ENCODE results near the gene CHST8.

The CHST8 gene

GRCh38 chr19:33797802-33798671 lies 176.3 kb downstream of the CHST8 start:
- peak in 1 of 2 donors; percentile 24 for DNase-seq

DNA sequence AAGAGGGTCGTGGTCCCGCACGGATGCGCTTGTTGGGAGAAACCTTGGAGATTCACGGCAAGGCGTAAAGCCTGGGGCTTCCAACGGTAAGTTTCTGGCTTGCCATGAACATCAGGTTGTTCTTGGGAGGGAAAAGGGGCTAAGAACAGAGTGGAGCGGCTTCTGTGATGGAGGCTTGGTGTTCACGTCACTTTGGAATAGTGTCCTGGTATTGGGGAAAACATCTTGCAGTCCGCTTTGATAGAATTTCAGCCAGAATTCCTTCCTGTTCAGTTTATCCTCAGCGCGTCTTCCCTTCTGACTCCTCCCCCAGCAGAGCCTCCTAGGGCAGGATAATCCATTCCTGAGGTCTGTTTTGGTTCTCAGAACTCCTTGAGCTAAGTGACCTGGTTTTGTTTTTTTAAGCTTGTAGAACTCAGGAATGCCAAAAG lies 176.9 kb downstream of the CHST8 start:
- no peak for DNase-seq

DNA sequence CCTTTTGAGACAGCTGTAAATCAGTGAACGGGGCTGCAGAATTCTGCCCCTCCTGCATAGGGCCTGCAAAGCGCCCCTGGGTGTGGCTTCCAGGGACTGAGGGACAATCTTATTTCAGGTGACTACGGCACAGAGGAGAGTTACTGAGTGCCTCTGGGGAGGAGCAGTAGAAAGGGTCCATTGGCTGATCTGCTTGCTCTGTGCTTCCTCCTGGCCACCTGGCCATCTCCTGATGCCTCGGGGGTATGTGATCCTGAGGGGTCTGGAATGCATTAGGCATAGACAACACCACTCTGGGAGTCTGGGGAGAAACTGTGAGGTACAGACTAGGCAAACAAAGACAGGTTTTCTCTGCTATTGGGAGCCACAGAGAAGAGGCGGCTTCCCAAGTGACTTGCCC lies 177.7 kb downstream of the CHST8 start:
- no peak for DNase-seq

DNA sequence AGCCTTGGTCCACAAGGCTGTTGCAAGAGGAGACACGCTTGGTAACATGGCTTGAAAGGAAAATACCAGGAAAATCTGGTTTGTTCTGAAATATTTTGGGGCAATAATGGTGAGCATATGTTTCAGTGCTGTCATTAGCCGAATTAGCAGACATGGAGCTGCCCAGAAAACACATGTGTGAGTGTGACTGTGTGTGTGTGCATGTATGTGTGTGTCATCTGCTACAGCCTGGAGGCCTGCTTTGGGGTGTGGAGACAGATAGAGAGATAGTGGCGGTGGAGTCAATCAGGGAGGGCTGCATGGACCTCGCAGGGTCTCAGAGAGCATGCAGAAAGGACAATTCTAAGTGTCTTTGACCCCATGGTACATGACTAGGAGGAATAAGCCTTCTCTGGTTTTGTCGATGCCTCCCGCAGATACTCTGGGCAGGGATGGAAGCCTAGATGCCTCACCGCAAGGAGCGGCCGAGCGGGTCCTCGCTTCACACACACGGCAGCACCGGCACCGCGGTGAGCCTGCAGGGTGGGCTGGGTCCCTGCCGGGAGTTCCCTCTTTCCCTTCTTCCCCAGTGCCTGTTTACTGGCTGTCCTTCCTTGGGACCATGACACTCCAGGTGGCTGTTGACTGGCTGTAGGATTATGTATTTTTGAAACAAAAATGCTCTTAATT lies 178.4 kb downstream of the CHST8 start:
- DNase-seq, result no peak

DNA sequence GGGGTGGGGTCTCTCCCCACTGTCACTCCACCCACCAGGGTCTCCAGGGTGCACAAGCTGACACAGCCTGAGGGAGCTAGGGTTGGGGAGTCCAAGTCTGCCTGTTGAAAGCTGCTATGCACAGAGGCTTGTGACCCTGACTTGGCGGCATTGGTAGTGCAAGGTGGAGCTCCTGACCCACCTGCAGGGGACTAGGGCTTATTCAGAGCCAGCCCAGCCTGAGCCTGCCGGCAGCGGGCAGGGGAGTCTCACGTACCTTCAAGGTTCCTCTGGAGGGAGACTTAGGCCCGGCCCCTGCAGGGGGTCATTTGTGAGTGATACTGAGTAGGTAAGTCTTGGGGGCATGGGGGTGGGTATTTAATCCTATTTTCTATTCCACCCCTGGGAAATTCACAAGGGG lies 179.7 kb downstream of the CHST8 start:
- no peak for DNase-seq

DNA sequence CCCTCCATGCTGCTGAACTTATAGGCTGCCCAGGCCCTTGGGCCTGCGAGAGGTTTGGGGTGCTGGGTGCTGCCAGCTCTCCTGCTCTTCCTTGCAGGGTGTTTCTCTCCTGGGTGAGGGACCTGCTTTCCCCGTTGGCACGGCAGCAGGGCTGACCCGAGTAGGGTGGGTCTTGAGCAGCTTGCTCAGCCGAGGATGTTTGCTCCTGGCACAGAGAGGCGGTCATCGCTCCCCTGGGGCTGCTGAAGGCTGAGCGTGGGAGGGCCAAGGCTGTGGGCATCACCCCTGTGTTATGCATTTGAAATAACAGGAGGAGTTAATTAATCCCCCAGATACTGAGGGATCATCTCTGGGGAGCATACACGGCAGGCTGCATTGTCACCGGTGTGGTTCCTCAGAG lies 180.2 kb downstream of the CHST8 start:
- DNase-seq, result no peak

DNA sequence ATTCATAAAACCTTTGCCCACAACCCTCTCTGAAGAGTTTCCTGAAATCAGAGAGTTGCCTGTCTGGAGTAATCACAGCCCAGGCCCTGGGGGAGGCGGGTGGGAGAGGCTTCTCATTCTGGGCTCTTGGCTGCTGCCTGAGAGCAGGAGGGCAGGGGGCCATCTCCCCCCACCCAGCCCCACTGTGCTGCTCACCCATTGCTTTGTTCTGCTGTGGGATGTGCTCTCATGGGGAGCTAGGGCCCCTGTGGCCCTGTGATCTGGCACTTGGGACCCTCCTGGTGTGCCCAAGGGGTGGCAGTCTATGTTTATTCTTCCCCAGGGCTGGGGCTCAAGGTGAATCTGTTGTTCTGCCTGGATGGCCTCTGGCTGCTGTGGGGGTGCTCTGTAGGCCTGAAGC lies 181.0 kb downstream of the CHST8 start:
- no peak for DNase-seq

GRCh38 chr19:33803383-33803782 lies 181.6 kb downstream of the CHST8 start:
- no peak for DNase-seq

DNA sequence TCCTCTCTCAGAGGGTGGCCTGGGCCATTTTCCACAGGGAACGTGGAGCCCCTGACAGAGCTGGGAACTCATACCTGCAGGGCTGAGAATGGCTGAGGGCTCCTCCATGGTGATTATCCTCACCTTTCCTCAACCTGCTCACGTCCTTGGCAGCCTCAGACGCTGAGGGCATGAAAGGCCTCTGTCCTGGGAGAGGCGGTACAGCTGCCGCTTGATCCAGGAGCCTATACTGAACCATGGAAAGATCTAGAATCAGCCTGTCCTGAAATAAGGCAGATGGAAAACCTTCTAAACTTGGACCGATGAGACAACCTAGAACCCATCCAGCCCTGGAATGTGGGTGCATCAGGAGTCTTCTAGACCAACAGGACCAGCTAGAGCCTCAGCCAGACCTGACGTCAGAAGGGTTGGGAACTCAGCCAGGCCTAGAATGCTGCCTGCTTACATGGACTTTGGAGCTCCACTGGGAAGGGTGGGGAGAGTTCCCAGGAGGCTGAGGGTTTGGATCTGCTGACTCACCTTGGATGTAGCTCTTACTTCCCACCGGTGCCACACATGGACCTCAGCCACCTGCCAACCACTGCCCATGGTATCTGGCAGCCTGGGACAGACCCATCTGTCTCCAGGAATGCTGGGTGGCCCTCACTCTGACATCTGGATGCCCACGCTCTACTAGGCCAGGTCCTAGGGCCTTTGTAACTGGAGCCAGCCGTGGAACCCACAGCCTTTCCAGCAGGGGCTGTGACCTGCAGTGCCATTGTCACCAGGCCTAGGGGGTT lies 182.5 kb downstream of the CHST8 start:
- no peak for DNase-seq

DNA sequence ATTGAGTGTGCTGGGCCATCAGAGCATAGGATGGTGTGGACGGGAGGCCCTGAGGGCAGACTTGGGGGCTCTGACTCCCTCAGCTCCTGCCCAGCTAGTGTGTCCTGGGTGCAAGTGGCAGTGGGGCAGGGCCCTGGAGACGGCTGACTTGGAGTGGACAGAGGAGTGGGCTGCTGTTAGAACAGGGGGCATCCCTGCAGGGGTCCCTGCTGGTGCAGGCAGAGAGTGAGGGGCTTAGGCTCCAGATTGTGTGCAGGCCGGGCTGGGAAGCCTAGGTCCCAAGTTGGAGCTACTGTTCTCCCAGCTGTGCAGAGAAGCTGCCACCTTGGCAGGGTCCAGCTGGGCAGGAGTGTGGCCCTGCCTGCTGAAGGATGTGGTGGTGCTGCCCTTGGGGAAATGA lies 183.6 kb downstream of the CHST8 start:
- DNase-seq, result no peak

DNA sequence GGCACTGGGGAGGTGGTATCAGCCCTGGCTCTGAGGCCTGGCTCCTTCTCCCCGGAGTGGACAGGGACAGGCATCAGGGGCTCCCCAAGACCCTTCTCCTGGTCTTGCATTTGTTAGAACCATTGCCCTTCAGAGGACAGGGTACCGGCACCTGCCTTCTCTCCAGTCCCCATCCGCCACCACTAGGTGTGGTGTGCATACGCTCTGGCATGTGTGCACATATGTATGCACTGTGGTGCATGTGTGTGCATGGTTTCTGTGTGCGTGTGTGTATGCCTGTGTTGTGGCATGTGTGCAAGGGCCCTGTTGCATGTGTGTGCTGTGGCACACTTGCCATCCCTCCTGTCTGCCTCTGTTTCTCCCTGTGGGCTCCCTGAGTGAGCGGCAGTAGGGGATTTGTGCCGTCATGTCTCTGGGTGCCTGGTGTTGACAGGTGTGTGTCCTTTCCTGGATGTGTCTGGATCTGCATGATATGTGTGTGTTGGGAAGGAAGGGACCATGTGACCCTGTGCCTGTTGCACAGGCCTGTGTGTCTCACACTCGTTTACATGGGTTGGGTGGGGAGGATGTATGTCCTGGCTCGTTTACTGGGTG lies 184.2 kb downstream of the CHST8 start:
- no peak for DNase-seq

GRCh38 chr19:33806434-33806881 lies 184.7 kb downstream of the CHST8 start:
- no peak for DNase-seq

- no peak for DNase-seq
These were observed 186.6 kb downstream of the CHST8 start for GRCh38 chr19:33808399-33808798.

DNA sequence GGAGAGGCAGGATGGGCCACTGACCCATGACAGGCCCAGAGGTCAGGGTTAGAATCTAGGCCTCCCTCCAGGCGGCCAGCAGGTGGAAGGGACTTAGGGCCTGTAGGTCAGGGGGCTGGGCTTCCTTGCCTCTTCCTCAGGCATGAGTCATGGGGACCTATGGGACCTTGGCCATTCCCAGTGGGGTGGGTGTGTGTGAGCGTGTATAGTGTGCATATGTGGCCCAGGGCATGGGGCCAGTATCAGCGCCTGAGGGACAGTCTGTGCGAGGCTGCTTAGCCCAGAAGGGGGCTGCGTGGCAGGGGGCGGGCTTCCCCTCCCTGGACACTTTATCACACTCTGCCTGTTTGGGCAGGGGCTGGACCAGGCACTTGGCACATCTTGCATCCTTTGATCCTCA lies 188.2 kb downstream of the CHST8 start:
- no peak for DNase-seq

GRCh38 chr19:33810821-33811220 lies 189.1 kb downstream of the CHST8 start:
- no peak for DNase-seq

DNA sequence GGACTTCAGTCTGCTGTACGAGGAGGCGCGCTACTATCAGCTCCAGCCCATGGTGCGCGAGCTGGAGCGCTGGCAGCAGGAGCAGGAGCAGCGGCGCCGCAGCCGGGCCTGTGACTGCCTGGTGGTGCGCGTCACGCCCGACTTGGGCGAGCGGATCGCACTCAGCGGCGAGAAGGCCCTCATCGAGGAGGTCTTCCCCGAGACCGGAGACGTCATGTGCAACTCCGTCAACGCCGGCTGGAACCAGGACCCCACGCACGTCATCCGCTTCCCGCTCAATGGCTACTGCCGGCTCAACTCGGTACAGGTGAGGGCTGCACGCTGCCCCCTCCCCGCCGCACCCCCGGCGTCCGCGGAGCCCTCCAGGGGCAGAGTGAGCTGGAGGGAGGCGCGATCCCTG lies 189.5 kb downstream of the CHST8 start:
- no peak for DNase-seq

DNA sequence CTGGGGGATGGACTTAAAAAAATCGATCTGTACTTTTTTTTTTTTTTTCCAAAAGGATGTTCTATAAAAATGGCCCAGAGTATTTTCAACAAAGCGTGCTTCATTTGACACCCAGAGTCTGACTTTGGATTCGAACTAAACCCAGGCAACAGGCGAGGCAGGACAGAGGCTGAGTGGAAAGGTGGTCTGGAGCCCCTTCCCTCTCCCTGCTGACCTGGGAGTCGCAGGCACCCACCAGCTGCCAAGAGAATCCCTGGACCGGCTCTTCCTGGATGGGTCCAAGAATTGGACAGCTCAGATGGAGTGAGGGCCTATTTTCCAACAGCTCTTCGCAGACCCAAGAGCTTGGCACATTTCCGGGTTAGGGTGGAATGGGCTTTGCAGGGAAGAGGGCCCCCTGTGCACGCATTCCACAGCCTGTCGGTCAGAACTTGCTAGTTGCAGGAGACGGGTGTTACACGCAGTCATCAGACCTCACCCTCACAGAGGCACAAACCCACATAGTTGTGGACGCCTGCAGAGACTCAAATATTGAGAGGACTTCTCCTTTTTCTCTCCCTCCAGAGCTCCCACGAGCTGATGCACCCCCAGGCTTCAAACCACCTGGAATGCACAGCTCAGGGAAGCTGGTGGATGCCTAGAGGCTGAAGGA lies 190.1 kb downstream of the CHST8 start:
- DNase-seq, result no peak

DNA sequence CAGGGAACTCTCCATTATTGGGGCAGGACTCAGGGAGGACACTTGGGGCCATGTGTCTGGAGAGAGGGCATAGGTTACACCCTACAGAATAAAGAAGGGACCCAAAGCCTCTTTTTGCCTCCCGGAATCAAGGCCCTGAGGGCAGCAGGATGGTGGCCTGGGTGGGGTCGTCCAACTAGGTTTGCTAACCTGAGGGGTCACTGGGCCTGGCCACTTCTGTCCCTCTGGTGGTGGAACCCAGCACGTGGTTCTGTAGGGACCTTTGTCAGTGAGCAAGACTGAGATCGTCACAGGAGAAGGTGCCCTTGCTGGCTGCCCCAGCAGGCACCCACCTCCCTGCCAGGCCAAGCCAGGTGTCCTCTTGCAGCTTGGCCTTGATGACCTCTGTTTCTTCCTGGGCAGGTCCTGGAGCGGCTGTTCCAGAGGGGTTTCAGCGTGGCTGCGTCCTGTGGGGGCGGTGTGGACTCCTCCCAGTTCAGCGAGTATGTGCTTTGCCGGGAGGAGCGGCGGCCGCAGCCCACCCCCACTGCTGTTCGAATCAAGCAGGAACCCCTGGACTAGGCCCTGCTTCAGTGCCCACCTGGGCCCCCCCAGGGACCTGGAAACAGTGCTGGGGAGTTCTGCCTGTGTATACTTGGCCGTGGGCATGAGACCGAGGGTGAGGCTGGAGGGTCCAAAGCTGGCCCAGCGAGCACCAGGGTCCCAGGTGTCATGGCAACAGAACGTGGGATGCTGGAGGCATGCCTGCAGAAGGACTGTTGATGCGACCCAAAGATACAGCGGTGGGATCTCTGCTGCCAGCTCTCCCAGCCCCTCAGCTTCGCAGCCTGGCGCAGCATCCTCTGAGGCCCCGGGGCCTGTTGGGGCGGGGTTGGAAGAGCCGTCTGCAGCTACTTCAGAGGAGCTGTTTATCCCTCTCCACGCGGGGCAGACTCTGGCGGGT lies 190.9 kb downstream of the CHST8 start:
- no peak for DNase-seq

DNA sequence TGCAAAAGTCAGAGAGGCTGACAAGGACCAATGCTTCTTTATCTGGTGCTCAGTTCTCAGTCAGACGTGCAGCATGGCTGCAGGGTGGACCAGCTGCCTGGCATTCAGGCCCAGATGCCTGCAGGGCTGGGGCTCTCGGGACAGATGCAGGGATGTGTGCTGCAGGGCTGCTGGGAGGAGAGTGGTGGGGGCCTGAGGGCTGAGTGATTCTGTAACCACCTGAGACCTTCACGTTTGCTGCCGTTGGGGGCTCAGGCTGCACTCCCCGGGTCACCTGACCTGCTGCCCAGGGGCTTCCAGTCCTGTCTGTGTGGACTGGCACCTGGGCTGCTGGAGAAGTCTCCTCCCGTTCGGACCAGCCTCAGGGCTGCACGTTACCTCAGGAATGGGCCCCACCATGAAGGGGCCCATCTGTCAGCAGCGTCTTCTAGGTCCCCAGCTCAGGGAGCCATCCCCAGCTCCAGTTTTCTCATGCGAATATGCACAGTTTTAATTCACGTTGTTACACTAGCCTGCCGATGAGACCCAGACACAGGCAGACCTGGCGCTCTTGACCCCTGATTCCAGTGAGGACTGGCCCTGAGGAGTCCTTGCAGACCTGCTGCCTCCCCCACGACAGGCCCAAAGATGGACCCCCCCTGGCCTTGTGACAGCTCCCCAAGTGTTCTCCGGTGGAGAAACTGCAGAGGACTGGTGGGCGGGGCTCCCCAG lies 191.8 kb downstream of the CHST8 start:
- DNase-seq, result no peak
